ENCODE measurements around the gene GCLC. TPM values are rescaled to one million over a fixed set of nuclear protein-coding genes. Genes with fewer than 3 reads are reported as not detected.
"Not testable (repeated sequence)": the region's sequence is repeated elsewhere in the genome, so short reads cannot be mapped to it uniquely, and the experiment has no call there.

The GCLC gene
- total RNA-seq, 1 experiment from 2014 or later = 4.9 TPM

- no peak for DNase-seq (ENCODE audit: low read depth)
Measured at GRCh38 chr6:53564401-53565065, 19.6 kb upstream of the GCLC start.

DNA sequence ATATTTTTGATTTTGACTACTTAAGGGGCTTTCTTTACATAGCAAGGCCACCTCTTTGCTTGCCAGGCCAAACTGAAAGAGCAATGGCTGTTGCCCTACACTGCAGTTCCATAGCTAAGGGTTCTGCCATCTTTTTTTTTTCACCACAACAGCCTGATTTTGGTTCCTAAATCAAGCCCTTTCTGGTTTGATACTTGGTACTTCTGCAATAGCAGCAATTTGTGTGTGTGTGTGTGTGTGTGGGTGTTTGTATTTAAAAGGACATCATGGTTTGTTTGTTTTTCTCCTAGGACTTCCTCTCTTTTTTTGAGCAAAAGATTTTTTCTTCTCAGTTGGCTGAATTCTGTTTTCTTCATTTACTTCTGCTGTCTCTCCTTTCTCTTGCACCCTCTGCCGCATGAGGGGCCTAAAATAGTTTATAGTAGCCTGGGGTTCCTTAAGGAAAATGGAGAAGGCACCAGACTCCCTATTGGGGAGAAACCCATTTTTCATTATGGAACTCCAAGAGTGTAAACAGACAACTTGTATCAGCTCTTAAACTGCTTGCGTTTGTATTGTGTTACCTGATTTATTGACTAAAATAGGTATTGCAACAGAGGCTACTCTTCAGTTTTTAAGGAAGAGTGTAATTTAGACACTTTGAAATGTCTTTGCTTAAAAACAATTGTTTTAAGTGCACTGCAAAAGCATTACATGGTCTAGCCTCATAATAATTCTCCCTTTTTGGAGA lies 12.2 kb upstream of the GCLC start:
- DNase-seq (ENCODE audit: low read depth) = no peak

DNA sequence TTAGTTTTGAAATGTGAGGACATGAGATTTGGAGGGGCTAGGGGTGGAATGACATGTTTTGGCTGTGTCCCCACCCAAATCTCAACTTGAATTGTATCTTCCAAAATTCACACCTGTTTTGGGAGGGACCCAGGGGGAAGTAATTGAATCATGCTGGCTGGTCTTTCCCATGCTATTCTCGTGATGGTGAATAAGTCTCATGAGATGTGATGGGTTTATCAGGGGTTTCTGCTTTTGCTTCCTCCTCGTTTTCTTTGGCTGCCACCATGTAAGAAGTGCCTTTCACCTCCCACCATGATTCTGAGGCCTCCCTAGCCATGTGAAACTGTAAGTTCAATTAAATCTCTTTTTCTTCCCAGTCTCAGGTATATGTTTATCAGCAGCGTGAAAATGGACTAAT lies 8.7 kb upstream of the GCLC start:
- DNase-seq (ENCODE audit: low read depth) = not testable (repeated sequence)

DNA sequence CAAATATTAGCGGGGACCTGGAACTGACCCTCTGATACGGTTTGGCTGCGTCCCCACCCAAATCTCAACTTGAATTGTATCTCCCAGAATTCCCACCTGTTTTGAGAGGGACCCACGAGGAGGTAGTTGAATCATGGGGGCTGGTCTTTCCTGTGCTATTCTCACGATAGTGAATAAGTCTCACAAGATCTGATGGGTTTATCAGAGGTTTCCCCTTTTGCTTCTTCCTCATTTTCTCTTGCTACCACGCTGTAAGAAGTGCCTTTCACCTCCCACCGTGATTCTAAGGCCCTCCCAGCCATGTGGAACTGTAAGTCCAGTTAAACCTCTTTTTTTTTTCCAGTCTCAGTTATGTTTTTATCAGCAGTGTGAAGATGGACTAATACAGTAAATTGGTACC lies 6.8 kb upstream of the GCLC start:
- not testable (repeated sequence) for DNase-seq (ENCODE audit: low read depth)

DNA sequence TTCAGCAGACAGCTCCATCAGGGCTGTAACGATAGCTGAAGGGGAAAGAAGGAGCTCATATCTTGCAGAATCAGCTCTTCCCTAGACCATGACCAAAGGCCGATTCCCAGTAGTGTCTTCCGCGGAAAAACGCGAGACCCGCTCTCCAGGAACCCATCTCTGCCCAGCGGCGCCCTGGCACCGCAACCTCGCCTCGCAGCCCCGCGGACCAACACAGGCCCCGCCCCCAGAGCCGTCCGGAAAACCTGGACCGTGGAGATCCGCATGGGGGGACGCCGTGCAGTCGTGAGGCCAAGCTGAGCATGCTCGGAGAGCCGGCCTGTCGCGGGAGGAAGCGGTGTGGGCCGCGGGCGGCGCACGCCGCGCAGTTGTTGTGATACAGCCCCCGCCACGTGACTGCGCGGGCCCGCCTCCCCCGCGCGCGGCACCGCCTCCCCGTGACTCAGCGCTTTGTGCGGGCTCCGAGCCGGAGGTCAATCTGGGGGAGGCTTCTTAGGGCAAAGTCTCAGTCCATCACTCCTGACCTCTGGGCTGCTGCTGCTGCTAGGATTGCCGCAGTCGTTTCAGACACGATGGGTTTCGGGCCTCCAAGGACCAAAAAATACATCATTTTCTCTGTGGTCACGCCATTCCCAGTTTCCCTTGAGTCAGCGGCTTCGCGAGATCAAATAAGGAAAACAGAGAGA lies 3.1 kb upstream of the GCLC start:
- DNase-seq (ENCODE audit: low read depth) = peak; percentile 90

DNA sequence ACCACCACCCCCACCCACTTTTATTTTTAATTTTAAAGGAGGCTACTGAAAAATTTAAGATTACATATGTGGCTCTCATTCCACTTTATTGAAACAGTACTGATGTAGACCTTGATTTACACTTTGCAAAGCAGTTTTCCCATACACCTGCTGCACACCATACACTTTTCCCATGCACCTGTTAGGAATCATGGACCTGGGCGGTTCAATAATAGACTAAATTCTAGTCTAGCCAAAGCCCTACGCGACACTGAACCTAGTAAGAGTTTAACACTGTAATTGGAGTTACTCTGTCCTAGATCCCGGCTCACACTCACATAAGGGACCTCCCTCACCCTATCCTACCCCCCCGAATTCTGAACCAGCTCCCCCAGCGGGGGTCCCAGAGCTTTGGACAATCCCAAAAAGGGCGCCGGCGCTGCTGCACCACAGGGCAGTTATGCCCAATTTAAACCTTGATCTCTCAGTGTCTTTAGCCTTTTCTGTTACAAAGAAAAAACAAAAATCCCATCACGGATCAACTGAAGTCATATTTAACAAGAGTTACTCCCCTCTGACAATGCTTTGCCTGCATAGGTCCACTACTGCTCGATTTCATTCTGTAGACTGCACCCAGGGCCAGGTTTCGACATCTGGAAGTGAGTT lies 2.4 kb upstream of the GCLC start:
- no peak for DNase-seq (ENCODE audit: low read depth)

- DNase-seq (ENCODE audit: low read depth) = no peak
Measured at GRCh38 chr6:53546281-53546680, 1.4 kb upstream of the GCLC start.

DNA sequence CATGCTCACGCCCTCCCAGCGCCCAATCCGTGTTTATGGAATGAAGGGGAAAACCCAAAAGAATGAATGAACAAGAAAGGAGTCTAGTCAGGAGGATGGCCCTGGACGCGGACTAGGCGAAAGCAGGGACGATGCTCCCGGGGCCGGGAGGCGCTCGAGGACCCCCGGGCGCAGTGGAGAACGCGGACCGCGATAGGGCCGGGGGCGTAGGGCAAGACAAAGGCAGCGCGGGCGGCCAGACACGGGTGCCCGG lies 758 bp downstream of the GCLC start:
- DNase-seq (ENCODE audit: low read depth) = no peak

- no peak for DNase-seq (ENCODE audit: low read depth)
Measured at GRCh38 chr6:53543359-53544216, 1.3 kb downstream of the GCLC start.

DNA sequence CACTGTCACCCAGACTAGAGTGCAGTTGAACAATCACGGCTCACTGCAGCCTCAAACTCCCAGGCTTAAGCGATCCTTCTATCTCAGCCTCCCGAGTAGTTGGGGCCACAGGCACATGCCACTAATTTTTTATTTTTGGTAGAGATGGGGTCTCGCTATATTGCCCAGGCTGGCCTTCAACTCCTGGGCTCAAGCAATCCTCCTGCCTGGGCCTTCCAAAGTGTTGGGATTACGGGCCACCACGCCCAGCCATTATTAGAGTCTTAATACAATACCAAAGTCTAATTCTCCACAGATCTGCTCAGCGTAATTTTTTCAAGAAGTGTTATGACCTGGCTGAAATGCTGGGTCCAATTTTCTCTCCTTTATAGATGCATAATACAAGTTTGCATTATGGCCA lies 3.0 kb downstream of the GCLC start:
- DNase-seq (ENCODE audit: low read depth) = no peak

- DNase-seq (ENCODE audit: low read depth) = no peak
Measured at GRCh38 chr6:53540129-53540692, 4.7 kb downstream of the GCLC start.

DNA sequence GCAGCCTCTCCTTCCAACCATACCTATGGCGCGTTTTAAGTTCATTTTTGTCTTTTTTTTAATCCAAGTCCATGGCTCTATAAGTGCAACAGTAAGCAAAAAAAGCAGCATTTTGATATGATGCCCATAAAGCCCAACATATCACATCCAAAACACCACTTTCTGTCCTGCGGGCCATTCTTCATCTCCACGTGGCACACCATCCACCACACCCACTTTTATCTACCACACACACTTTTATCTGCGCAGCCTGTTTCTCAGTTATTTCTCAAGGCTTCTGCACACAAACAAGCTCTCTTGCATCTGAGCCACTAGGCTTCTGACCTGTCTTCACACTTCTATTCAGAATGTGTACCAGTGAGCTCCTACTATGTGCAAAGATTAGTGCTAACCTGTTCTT lies 5.3 kb downstream of the GCLC start:
- no peak for DNase-seq (ENCODE audit: low read depth)

DNA sequence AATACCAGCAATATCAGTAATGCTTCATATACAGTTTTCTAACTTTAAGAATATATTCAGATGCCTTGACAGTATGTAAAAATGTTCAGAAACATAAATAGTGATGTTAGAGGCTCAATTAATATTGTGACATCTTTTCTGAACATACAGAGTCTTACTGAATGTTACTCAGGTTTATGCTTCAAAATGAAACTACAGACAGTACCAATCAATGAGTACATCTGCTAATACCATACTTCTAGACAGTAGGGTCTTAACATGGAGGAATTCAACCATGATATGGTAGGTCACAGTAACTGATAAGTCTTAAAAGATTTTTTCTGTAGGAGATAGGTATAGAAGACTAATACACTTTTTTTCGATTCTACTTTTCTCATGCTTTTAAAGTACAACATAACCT lies 8.3 kb downstream of the GCLC start:
- no peak for DNase-seq (ENCODE audit: low read depth)

GRCh38 chr6:53532942-53533341 lies 12.0 kb downstream of the GCLC start:
- no peak for DNase-seq (ENCODE audit: low read depth)

DNA sequence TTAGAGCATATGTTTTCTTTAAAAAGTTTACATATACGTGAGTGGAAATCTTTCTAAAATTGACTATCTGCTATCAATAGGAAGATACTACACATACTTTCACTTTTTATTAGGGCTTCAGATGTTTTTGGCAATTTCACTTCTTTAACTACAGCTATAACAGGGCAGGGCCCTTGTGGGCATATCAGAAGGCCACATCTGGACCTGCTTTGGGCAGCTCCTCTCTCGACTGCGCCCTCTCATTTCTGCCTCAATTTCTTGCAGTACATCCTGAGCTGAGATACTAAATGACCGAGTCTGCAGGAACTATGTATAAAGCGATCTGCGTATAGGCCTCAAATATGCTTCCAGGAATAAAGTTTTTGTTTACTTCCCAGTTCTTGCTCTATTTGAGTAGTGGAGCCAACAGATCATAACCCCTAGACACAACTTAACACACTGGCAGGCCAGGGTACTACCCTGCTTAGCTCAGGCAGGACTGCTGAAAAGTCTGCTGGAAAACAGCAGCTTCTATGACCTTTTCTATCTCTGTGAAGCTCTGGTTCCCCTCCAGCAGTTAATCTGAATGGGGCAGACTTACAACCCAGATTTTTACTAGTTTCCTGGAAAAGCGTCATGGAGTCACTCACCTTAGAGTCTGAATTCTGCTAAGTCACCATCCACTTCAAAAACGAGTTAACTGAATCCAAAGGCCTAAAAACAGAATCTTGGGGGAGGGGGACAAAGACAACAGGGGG lies 12.7 kb downstream of the GCLC start:
- DNase-seq (ENCODE audit: low read depth) = no peak

GRCh38 chr6:53530780-53531386 lies 14.0 kb downstream of the GCLC start:
- DNase-seq (ENCODE audit: low read depth) = no peak

DNA sequence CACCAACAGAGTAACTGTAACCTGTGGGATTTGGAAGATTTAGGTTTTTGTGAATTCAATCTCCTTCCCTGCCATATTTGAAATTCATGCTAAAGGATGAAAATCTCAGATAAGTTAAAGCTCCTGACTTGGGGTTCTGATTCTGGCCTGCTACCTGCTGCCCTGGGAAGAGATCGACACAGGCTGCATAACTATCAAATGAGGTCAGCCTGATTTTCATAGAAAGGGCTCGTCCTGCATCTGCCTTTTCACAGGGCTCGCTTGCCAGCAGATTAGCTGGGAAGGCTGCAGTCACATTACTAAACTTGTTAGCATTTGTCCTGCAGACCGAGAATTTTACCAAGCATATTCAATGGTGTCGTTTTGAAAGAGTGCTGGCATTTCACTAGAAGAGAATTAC lies 14.6 kb downstream of the GCLC start:
- DNase-seq (ENCODE audit: low read depth) = no peak

DNA sequence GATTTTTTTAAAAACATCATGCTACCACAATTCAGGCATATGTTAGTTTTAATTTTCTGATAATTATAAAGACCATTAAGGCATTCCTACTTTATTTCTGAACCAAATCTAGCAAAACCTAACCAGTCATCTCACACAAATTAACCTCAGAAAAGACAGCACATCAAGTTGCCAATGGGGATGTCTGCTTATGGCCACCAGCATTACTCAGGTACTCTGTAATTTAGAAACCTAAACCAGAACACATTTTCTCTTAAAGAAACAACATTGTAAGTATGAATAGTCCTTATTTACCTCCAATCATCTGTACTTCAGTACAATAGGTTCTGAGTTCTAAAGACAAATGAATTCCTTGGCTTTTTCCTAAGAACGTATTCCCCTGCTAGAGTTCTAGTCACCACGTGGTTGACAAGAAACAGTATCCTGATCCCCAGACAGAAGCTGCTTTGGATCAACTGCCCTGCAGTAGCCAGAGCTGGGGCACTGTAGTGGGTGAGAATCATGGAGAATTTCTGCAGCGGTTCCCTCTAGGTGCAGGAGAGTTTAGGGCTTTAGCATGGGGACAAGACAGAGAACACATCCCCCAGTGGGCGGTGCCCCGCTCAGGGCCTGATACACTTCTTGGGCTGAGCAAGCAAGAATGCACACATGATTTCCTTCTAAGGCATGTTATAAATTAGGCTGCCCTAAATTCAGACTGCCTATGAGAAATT lies 15.4 kb downstream of the GCLC start:
- no peak for DNase-seq (ENCODE audit: low read depth)

GRCh38 chr6:53528107-53528506 lies 16.8 kb downstream of the GCLC start:
- no peak for DNase-seq (ENCODE audit: low read depth)

All from LHCN-M2 (cell line).